Measurements from ENCODE around the gene THRB.
A peak's percentile ranks its signal among the peaks of the same experiment; 100 is the strongest.

Gene THRB

DNA sequence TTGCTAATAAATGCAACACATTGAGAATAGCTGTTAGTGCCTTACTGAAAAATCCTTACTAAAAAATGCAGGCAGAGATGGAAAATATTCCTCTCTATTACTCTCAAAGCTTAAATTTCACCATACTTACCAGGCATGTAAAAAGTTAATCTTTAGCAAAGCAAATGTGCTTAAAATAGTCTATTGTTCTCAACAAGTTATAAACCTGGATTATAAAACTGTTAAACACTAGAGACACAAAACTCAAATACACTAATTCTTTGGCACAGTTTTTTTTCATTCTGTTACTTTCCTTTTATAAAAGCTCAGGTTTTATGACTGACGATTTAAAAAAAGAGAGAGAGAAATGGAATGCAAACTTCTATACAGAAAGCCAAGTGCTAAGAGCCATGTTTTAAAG is 119.8 kb downstream of the THRB start:
- no peak for DNase-seq

DNA sequence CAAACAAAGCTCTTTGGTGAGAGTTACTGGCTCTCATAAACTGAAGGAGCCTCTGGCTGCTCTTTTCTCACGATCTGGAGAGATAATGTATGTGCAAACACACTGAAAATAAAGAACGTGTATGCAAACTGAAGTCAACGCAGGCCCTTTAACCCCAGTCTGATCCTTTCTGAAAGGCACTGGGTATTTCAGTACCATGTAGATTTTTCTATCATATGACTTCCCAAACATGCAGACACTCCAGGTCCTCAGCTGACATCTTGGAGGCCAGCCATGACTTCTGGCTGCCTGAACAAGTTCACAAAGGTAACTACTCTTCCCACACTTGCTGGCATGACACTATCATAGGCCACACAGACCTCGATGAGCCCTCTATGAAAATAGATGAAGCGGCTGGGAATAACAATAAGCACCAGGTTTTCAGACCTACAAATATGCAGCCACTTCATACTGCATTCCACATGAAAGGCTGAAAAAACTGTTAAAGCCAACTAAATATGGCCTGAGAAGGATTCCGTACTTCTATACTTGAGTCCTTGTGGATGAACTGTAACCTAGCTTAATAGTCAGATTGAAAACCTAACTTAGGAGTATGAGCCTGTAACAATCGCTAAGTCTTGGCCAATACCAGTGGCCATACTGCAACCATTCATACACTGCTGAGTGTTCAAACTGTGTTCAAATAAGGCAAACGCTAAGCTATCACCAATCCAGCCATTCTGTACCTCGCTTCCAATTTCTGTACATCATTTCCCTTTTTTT is 121.3 kb downstream of the THRB start:
- no peak for DNase-seq

DNA sequence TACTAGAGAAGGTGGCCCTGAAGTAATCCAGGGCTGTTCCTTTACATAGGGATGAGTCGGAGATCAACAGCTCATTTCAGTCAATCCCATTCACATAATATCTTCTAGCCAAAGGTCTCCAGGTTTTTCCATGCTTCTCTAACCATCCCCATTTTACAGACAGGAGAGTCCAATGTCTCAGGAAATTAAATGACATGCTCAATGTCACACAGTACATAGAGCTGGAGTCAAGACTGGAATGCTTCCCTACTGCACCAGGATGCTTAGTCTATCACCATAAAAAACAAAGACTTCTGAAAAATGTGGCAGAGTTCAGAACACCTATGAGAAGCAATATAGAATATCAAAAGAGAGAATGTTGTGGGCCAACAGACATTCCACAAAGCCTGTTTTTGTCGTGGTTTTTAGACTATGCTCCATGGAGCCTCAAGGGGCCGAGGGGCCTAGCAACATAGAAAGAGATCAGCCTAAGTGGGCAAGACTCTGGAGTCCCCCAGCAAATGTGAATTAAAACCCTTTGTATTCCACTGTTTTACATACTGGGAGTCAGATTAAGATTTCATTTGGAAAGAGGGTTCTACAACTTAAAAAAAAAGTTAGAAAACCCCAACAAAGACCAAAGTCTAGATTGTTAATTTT is 122.0 kb downstream of the THRB start:
- DNase-seq = no peak

DNA sequence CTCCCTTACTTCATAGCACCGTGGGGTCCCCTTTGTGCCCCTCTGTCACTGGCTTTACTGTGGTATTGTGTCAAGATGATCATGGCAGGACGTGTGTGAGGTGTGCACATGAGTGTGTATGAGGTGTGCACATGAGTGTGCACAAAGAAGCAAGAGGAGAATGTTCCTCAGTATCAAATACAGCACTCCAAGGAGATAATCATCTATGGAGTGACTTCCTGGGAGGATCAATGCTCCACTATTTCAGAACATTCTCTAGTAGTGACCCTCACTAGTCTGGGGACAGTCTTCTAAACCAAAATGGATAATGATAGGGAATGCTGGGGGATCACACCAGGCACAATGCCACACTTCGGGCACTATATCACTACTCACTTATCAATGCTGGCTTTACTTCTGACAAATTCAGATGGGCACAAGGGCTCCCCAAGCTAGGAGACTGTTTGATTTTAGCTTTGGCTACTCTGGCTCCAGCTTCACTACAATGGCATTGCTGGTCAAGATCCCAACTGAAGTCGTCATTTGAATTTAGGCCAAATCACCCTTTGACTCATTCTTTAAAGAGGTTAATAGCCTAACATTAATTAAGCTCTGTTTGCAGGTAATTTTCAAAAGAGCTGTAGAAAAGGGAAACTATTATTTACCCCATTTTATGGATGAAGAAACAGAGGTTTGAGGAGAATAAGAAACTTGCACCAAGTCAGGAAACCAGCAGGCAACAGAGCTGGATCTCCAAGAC is 124.1 kb downstream of the THRB start:
- DNase-seq = no peak

DNA sequence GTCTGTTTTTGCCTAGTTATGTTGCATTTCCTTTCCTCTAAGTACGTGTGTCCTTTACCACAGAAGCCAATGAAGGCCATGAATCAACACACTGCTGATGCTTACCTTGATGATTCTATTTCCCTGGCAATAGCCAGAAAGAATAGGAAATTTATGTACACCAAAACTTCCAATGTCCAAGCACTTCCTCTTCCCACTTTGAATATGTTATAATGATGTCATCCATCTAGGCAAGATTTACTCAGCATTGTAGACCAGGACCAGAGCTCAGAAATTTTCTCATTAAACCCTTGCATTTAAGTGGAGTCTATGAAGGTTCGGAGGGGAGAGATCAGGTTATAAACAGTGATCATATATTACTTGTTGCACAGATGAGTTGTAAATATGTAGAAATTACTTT is 126.0 kb downstream of the THRB start:
- no peak for DNase-seq

DNA sequence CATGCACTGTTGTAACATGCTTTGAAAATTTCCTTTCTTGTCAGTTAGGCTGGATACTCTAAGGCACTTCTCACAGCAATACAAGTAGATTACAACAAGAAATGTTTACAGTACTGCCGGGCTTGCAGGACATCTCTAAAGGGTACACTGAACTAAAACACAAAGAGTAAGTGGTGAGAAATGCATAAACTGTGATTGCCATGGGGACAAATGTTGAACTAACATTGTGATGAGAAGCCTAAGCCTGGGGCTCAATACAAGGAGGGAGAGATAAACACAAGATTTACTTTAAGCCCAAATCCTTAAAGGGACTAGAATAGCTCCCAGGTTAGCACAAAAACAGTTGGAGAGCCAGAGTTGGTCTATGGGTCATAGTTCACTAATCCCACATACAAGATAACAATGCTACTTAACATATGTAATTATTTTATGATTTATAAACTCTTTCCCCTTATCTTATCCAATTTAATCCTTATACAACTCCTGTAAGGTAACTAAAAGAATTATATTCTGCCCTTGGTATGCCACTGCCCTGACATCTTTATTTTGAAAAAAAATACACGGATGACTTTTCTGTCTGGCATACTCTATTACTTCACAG is 126.9 kb downstream of the THRB start:
- DNase-seq = no peak

DNA sequence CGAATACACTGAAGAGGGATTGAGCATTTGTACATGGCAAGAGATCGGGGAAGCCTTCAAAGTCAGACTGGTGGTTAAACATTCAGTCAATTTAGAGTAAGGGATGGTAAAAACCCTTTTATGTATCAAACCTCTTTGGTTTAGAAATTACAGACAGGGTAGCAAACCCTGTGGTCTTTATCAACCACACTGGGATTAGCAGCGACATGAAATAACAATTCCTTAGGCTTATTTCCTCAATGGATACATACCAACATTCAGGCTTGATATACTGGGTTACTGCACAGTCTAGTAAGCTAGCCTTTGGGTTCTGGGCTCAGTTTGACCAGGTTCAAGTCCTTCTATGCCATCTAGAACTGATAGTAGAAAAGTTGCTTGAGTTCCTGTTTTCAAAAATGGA is 127.4 kb downstream of the THRB start:
- DNase-seq = no peak

DNA sequence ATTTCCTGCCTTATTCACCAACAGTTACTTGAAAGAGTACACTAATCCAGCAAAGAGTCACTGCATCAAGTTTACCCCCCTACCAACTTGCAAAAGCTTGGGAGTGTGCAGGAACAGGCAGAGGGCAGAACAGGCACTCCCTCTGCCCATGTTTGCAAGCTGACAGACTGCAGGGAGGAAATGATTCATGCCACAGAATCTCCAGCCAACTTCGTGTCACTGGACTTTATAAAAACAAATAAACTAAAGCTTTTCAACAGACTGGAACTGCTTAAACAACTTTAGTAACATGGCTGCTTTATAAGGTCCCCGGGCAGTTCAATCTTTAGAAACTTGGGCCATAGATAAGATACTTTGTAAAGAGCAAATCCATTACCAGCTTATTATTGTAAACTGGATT is 129.5 kb downstream of the THRB start:
- DNase-seq = peak; percentile 82

DNA sequence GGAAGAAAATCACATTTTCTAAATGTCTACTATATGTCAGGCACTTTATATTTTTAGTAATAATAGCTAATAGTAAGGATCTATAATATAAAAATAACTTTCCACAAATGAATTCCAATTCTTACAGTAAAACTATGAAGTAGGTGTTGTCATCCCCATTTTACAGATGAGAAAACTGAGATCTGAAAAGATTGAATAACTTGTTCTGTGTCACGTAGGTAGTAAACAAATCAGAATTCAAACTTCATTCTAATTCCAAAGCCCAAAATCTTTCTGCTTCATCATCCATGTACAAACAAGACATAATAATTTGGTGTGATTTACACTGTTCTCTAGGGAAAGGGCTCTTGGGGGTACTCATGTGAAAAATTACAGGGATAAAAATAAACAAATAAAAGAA is 130.3 kb downstream of the THRB start:
- DNase-seq = no peak

DNA sequence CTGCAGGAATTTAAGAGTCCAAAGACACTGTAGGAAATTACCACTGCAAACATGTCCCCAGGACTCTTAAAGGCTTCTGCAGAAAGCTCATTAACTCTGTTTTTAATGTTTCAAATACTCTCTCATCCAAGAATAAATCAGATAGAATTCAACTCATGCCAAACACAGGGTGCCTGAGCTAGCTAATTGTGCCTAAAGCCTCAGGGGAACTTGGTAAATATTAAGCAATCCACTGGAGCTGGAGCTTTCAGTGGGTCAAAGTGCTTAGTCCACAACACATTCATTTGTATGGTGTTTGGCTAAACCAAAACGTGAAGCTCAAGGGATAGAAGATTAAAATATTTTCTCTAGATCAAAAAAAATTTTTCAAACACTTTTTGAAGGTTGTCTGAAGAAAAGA is 131.4 kb downstream of the THRB start:
- DNase-seq = no peak

DNA sequence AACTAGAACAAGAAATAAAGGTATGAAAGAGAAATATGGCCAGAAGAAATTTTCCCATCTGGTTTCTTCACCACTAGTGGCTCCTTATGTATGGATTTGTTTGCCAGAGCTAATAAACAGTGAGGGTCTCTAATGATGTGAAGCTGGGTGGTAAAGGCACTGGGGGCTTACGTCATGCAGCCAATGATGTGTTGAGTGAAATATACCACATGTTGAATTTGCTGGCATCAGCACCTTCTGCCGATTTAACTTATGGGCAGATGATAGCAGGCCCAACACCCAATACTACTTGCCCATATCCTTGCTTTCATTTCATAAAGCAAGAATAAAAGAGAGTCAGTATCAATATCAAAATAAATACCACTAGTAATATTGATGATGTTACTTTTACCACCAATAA is 133.0 kb downstream of the THRB start:
- no peak for DNase-seq

DNA sequence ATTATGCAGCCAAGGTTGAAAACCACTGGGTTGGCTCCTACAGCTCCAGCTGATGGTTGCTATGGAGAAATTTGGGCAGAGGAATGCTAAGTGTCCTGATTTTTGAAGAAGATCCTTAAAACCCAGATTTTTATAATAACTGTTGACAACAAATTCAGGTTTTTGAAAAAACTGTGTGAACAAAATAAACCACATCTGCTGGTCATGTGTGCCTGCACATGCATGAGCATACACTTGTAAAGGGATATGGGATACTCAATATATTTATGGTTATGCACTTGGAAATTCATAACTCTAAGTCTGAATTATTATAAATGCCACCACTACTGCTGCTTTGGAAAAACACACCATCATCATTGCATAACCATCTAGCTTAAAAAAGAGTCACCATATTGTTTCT is 133.7 kb downstream of the THRB start:
- DNase-seq = no peak

DNA sequence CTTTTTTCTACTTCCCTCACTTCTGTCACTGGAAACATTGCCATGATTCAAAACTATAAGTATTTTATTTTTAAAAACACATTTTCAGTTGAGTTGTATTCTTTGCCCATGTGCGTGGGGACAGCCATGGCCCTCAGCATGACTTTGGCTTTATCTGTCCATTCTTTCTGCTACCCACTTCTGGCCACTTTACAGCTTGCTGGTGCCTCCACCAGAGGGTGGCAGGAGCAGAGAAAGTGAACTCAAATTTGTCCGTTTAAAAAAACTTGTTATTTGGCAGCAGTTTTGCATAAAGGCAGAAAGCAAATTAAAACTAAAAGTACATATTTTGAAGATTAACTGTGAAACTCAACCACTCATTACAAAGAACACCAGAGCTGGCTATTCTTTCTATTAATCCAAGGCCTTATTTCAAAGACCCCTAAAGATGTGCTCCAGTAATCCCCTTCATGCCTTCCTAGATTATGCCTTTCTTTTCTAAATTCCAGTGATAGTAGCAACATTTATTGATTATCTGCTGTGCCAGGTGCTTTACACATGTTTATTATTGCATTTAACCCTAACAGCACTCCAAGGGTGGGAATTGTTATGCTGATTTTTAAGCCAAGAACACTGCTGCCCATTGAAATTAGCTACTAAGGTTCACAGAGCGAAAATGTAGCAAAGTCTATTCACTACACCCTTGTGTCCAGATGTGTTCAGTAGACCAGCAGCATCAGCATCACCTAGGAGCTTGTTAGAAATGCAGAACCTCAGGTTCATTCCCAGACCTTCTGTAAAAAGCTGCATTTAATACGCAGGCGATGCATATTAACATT is 134.8 kb downstream of the THRB start:
- DNase-seq = no peak

DNA sequence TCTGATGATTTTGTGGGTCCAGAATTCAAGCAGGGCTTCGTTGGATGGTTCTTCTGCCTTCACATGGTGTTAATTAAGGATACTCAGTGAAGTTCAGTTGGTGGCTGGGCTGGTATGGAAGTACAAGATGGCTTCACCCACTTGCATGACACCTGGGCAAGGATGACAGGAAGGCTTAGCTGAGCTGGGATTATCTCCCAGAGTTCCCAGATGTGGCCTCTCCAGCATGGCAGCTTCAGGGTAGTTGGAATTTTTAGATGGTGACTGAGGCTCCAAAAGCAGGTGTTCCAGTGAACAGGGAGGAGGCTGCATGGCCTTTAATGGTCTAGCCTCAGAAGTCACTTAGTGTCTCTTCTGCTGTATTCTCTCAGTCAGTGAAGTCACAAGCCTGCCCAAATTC is 135.5 kb downstream of the THRB start:
- DNase-seq = no peak

DNA sequence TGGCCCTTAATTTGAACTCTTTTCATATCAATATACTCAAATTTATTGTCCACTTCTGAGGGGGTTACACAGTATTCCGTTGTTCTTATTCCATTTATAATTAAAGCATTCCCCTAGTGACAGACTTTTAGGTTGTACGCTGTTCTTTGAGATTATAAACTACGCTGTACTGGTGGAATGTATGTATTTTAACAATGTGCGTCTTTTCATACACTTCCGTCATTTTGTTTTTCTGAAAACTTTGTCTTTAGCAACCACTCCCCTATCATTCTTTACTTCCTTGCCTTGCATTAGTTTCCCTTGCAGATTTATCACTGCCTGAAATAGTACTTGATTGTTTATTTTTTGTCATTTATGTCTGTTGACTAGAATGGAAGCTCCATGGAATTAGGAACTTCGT is 137.0 kb downstream of the THRB start:
- DNase-seq = no peak

DNA sequence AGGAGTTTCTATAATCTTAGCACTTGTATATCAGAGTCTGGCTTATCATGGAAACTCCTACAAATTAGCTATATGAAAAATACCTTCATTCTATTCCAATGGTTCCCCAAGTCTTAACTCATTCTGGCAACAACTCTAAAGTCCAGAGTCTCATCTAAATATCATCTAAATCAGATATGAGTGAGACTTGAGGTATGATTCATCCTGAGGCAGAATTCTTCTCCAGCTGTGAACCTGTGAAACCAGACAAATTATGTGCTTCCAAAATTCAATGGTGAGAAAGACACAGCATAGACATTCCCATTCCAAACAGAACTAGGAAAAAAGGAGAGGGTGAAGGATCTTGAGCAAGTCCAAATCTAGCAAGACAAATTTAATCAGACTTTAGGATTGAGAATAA is 138.8 kb downstream of the THRB start:
- peak; percentile 21 for DNase-seq

DNA sequence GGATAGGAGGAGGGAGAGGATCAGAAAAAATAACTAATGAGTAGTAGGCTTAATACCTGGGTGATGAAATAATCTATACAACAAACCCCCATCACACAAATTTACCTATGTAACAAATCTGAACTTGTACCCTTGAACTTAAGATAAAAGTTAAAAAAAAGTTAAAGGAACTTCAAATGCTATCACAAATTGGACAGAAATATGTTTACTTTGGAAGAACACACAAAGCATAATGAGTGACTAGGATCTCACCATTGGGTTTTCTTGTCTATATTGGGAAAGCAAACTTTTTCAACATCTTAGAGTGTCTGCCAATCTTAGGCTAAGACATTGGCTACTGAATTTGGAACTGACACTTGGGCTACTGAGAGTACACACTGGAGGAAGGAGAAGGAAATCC is 140.4 kb downstream of the THRB start:
- no peak for DNase-seq

DNA sequence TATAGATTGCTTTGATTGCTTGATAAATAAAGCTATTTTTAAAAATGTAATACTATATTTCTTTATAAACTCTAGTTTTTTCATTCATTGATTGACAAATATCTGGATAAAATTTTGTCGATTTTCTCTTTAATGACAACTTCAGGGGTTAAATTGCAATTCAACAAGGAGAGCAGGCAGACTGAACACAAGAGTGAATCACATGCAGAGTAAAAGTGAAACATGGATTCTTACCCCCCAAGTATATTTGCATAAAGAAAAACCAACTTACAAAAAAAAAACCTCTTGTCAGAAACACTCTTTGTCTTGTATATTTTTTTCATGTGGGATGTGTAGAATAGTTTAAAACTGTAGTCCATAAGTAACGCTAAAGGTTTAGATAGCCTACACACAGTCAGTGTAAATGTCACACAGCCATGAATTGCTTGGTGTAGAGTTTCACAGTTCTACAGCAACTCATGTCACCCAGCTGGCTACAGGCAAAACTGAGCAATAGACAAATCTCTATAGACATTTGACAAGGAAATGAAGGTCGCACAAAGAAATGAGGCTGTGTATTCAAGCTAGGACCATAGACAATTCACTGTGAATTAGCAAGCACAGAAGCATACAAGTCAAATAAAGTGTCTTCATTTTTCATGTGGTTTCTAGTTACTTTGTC is 141.6 kb downstream of the THRB start:
- no peak for DNase-seq

DNA sequence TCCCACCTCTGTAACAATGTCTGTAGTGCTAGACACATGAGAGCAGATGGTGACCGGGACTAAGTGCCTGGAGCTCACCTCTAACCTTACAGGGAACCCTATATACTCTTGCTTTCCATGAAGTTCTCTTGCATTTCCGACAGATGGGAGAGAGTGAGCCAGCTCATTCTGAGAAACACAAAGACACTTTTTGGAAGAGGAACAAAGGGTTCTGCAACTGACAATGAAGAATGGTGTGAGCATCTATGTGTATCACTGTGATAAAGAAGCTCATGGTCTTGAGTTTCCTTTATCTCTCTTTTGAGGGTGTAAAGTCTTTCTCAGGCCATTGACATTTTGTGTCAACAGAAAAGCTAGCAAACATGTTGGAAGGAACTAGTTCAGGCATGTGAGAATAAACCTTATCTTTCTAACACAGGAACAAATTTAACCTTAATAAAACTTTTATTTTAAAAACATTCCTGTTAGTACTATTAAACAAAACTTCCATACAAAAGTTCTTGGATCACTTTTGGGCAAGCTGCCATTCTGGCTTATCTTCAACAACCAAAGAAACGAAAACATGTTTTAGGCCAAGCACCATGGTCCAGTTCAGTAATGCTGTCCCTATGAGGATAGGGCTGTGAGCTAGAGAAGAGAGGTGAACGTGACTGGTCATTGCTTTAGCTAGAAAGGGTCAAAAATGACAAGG is 142.7 kb downstream of the THRB start:
- DNase-seq = peak; percentile 47

DNA sequence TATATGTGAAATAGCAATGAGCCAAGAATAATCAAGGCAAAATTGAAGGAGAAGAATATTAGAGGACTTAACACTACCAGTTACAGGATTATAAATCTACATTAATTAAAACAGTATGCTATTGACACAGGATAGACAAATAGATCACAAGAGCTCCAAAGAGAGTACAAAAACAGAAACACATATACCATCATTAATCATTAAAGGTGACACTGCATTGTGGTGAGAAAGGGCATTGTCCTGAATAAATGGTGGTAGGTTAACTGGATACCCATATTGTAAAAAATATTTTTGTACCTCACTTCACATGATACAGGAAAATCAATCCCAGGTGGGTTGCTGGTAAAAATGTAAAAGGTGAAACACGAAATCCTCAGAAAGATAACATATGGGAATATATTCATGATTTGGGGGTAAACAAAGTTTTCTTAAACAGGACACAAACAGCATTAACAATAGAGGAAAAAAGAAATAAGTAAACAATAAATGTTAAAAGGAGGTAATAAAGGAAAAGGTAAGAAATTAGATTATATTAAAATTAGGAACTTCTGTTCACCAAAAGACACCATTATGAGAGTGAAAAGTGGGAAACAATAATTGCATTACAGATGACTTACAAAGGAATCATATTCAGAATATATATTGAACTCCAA is 145.2 kb downstream of the THRB start:
- DNase-seq = no peak

DNA sequence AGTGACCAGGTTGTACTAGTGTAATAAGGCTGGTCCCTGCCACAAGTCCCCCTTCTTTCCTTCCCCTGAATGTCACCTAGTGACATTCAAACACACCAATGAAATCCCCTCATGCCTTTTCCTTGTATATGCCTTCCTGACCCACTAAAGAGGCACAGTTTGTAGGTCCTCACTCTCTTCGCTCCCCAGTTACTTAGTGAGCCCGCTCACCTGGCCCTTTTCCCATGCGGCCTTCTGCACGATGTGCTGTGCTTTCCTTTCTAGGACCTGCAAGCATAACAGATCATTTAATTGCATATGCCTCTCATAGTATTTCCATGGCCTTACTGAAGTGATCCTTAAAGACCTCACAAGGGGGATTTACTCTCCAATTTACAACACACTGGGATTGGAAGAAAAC is 146.3 kb downstream of the THRB start:
- DNase-seq = no peak

Data from fibroblast of skin of right quadriceps (primary cell).